Omental fat pad (tissue), 4 donors: ENCODE measurements around the gene USP4. TPM values are rescaled to one million over a fixed set of nuclear protein-coding genes. Genes with fewer than 3 reads are reported as not detected.

Source experiments
- ATAC-seq: fragments of 150-250 bp; one replicate; pipeline ENCODE4 v1.9.1; 2016; ENCODE audit warnings: mild to moderate bottlenecking, moderate library complexity; ENCODE audit not compliant: low FRiP score
- DNase-seq: peaks from one replicate; pipeline ENCODE4 v3.0.0-alpha.2; 2019; ENCODE audit warnings: low spot score
- CTCF ChIP-seq, 3 donors: fragments of 450-650 bp; IDR thresholded peaks; one replicate each; pipeline ENCODE4 v1.5.1; 2016 to 2017; ENCODE audit warnings: antibody characterized with exemption in 3 of 3, mild to moderate bottlenecking in 3 of 3, moderate library complexity in 2 of 3
- total RNA-seq, 4 donors: library from RNA; depleted of rRNA; stranded (reverse); fragments of >200 nt; gene quantifications; one replicate each; pipeline ENCODE4 v1.1.0, GENCODE V29; 2016

The USP4 gene
- total RNA-seq, 4 donors from 2014 or later: 17.3 to 43.3 (median 34.6) TPM

GRCh38 chr3:49311283-49311682, 28.6 kb downstream of the USP4 start:
- DNase-seq: no peak
- no peak for TF ChIP-seq CTCF (IDR thresholded peaks at IDR 0.05)
- ATAC-seq: no peak

- ATAC-seq: no peak
- no peak for TF ChIP-seq CTCF (IDR thresholded peaks at IDR 0.05)
- no peak for DNase-seq
These were observed 29.2 kb downstream of the USP4 start for GRCh38 chr3:49310677-49311076.

- DNase-seq (no peak), ATAC-seq (no peak)
- no peak for TF ChIP-seq CTCF (IDR thresholded peaks at IDR 0.05)
These were observed 34.2 kb downstream of the USP4 start for GRCh38 chr3:49305608-49306007.

GRCh38 chr3:49302613-49303012, 37.2 kb downstream of the USP4 start:
- no peak for TF ChIP-seq CTCF (IDR thresholded peaks at IDR 0.05)
- DNase-seq (no peak), ATAC-seq (no peak)

- DNase-seq: no peak
- ATAC-seq: no peak
- TF ChIP-seq CTCF (IDR thresholded peaks at IDR 0.05): no peak
These were observed 39.3 kb downstream of the USP4 start for GRCh38 chr3:49300595-49300994.

- no peak for ATAC-seq
- TF ChIP-seq CTCF (IDR thresholded peaks at IDR 0.05): no peak
- no peak for DNase-seq
These were observed 41.3 kb downstream of the USP4 start for GRCh38 chr3:49298511-49298910.

GRCh38 chr3:49296781-49297411, 43.0 kb downstream of the USP4 start:
- no peak for TF ChIP-seq CTCF (IDR thresholded peaks at IDR 0.05)
- ATAC-seq (no peak), DNase-seq (no peak)
